ENCODE data around the gene P3H4. TPM values are rescaled to one million over a fixed set of nuclear protein-coding genes. Genes with fewer than 3 reads are reported as not detected.

P3H4 gene
- total and polyA plus RNA-seq, 11 donors = 2.2 to 10.1 (median 5.3) TPM

DNA sequence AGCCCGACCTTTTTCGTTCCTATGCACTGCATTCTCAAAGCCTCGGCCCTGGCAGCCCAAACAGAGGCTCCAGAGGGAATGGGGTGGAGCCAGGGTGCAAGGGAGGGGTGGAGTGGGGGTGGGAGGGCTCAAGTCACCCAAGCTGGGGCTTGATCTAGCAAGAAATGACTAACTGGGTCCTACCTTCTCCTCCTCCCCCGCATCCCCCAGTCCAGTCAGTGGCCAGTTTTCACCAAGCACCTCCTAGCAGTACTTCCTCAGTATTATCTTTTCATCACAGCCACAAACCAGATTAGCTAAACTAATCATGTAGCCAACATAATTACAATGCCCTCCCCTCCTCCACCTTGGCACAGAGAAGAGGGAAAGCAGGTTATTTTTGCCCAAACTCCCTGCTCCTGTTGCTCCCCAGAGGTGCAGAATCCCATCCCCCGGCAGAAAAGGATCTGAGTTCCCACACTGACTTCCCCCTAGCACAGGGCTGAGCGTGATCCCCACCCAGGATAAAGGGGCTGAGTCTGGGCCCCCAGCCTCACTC lies 27.5 kb downstream of the P3H4 start:
- H3K9me3 ChIP-seq = no peaks in the 10 kb centered on the region
- DNase-seq (peak in 4 of 5 donors; percentile 68 to 80 (median 74)), ATAC-seq (peak; percentile 14 to 34 (median 26))
- TF ChIP-seq POLR2A (IDR thresholded peaks at IDR 0.05) (no peak), CTCF (IDR thresholded peaks at IDR 0.05) (no peak)
- H3K4me1 ChIP-seq = peaks cover 24 to 74% (median 59%) of the 10 kb centered on the region in 12 donors
- peak overlapping the region in 10 of 12 donors; percentile 75 to 99 (median 87) for H3K4me3 ChIP-seq
- H3K36me3 ChIP-seq = no peaks in the 10 kb centered on the region
- WGBS, 4 donors = 17 to 34% (median 17%) methylated on average over 6 of the region's 6 CpGs
- H3K27me3 ChIP-seq = no peaks in the 10 kb centered on the region
- peak overlapping the region; percentile 86 to 98 (median 96) for H3K27ac ChIP-seq
- intact Hi-C loops (cut with DNase I) = no loop called here

DNA sequence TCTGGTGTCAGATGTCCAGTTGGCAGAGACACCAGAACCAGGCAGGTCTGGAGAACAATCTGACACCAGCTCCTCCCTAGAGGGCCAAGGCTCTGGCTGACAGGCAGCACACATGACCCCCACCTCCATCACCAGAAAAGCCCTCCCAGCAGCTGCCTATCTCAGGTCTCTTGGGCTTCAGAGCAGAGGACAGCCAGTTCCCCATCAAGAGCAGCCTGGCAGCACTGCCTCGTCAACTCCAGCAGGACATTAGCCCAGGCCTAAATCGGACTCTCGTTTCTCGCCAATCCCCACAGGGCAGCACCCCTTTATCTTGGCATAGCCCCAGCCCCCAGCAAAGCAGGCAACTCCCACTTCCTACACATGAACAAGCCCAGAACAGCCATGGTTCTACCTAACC lies 29.6 kb downstream of the P3H4 start:
- H3K27me3 ChIP-seq = no peaks in the 10 kb centered on the region
- ATAC-seq (peak; percentile 40 to 63 (median 52)), DNase-seq (peak; percentile 71 to 92 (median 80))
- H3K4me1 ChIP-seq = peaks cover 36 to 93% (median 79%) of the 10 kb centered on the region in 12 donors
- TF ChIP-seq CTCF (IDR thresholded peaks at IDR 0.05) (no peak), POLR2A (IDR thresholded peaks at IDR 0.05) (no peak)
- intact Hi-C loops (cut with DNase I) = no loop called here
- peak overlapping the region; percentile 83 to 97 (median 95) for H3K27ac ChIP-seq
- H3K9me3 ChIP-seq = no peaks in the 10 kb centered on the region
- 8 to 33% (median 10%) methylated on average over 3 to 4 of the region's 4 CpGs for WGBS, 4 donors
- no peaks in the 10 kb centered on the region for H3K36me3 ChIP-seq
- H3K4me3 ChIP-seq = peak overlapping the region in 7 of 12 donors; percentile 2 to 84 (median 19)

DNA sequence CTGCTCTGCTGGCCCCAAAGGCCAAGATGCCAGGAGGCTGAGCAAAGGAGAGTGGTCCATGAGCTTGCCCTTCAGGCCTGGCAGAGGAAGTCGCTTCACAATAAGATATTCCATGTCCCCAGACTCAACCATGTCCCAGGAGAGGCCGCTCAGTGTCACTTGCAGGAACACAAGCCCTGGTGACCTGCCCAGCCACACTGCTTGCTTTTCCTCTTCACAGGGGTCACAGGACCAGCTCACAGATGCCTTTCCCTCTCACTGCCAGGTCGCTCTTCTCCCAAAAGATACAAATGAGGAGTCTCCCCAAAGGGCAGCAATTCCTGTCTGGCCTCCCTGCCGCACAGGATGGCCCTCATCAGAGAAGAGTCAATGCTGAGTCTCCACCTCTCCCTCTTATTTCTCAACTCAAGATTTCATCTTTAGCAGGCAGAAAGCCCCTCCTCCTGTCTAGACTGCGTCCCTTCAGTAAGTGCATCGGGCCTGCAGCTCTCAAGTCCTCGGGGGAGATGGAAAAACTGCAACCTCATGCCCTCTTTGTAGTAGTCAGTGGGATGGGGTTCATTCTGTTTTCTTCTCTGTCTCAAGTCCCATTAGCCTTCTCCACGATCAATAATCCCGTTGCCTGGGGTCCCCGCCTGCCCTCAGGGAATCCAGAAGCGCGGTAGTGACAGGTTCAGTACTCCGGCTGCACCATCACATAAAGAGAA lies 30.2 kb downstream of the P3H4 start:
- ATAC-seq (no peak), DNase-seq (peak in 3 of 5 donors; percentile 50 to 77 (median 57))
- TF ChIP-seq CTCF (IDR thresholded peaks at IDR 0.05) = no peak
- no peaks in the 10 kb centered on the region for H3K9me3 ChIP-seq
- peak overlapping the region; percentile 83 to 97 (median 95) for H3K27ac ChIP-seq
- 35 to 42% (median 39%) methylated on average over 13 of the region's 13 CpGs for WGBS, 4 donors
- intact Hi-C loops (cut with DNase I) = no loop called here
- no peaks in the 10 kb centered on the region for H3K27me3 ChIP-seq
- H3K36me3 ChIP-seq = peaks cover 0 to under 1% (median 0%) of the 10 kb centered on the region in 9 donors
- peak overlapping the region in 6 of 12 donors; percentile 2 to 84 (median 18) for H3K4me3 ChIP-seq
- peaks cover 39 to 99% (median 85%) of the 10 kb centered on the region in 12 donors for H3K4me1 ChIP-seq

DNA sequence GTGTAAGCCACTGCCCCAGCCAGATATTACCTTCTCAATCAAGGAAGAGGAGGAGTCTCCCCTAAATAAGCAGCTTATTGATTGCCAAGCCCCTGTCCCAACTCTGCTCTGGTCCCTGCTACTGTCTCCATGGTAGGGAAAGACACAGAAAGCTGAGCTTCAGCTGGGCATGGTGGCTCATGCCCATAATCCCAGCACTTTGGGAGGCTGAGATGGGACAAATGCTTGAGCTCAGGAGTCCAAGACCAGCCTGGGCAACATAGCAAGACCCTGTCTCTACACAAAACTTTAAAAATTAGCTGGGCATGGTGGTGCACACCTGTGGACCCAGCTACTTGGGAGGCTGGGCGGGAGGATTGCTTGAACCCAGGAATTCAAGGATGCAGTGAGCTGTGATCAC lies 31.8 kb downstream of the P3H4 start:
- DNase-seq (no peak), ATAC-seq (no peak)
- H3K27me3 ChIP-seq = no peaks in the 10 kb centered on the region
- H3K4me1 ChIP-seq = peaks cover 49 to 100% (median 94%) of the 10 kb centered on the region in 12 donors
- peak overlapping the region in 11 of 12 donors; percentile 30 to 97 (median 96) for H3K27ac ChIP-seq
- intact Hi-C loops (cut with DNase I) = loop anchor here in 2 of 10 donors (5.0 to 10.0 kb wide), 2 partner anchors 85 to 88 kb away; no protein-coding TSS in a partner anchor
- WGBS, 4 donors = 93 to 100% (median 97%) methylated on average over 1 of the region's 1 CpG
- TF ChIP-seq CTCF (IDR thresholded peaks at IDR 0.05) = no peak
- no peak for TF ChIP-seq POLR2A (IDR thresholded peaks at IDR 0.05)
- H3K36me3 ChIP-seq = peaks cover 0 to 7% (median 0%) of the 10 kb centered on the region in 9 donors
- no peak overlapping the region for H3K4me3 ChIP-seq
- no peaks in the 10 kb centered on the region for H3K9me3 ChIP-seq
